GM23338 (cell line): ENCODE measurements around the gene IKZF3. TPM values are rescaled to one million over a fixed set of nuclear protein-coding genes. Genes with fewer than 3 reads are reported as not detected.

Experiments
- ATAC-seq: fragments of 200-7000 bp; cut with Tn5 transposase; 3 replicates; pipeline ENCODE4 v1.9.1; 2020
- DNase-seq: peaks from one replicate; pipeline ENCODE4 v3.0.0-alpha.2; 2015; ENCODE audit warnings: low spot score
- H2AFZ ChIP-seq: fragments of 200-600 bp; sonication (generic); 2 replicates; pipeline ENCODE4 v1.8.0; 2016; ENCODE audit warnings: antibody characterized with exemption, mild to moderate bottlenecking, moderate library complexity
- H3F3A ChIP-seq: fragments of 200-600 bp; sonication (generic); replicated peaks from 2 replicates; pipeline ENCODE4 v1.8.0; 2017; ENCODE audit warnings: antibody characterized with exemption, mixed run types, low read depth
- H3K27ac ChIP-seq: fragments of 200-600 bp; sonication (generic); 2 replicates; pipeline ENCODE4 v1.6.1; 2016; ENCODE audit warnings: low read depth
- H3K27me3 ChIP-seq: fragments of 200-600 bp; sonication (generic); 2 replicates; pipeline ENCODE4 v1.8.0; 2016; ENCODE audit warnings: mild to moderate bottlenecking, mixed run types, moderate library complexity; ENCODE audit not compliant: insufficient read depth
- H3K36me3 ChIP-seq: fragments of 200-600 bp; sonication (generic); 2 replicates; pipeline ENCODE4 v1.8.0; 2016; ENCODE audit warnings: mild to moderate bottlenecking; ENCODE audit not compliant: insufficient read depth
- H3K4me1 ChIP-seq: fragments of 200-600 bp; sonication (generic); 2 replicates; pipeline ENCODE4 v1.8.0; 2016; ENCODE audit warnings: mild to moderate bottlenecking, moderate library complexity; ENCODE audit not compliant: insufficient read depth
- H3K4me2 ChIP-seq: fragments of 200-600 bp; sonication (generic); 2 replicates; pipeline ENCODE4 v1.7.1; 2017; ENCODE audit warnings: mixed run types
- H3K4me3 ChIP-seq: fragments of 200-600 bp; sonication (generic); 2 replicates; pipeline ENCODE4 v1.6.1; 2016; ENCODE audit warnings: mixed run types
- H3K79me2 ChIP-seq: fragments of 200-600 bp; sonication (generic); replicated peaks from 2 replicates; pipeline ENCODE4 v1.8.0; 2017; ENCODE audit warnings: mild to moderate bottlenecking; ENCODE audit not compliant: insufficient read depth
- H3K9me2 ChIP-seq: fragments of 200-600 bp; sonication (generic); 2 replicates; pipeline ENCODE4 v1.8.0; 2017; ENCODE audit not compliant: insufficient read depth
- H4K20me1 ChIP-seq: fragments of 200-600 bp; sonication (generic); replicated peaks from 2 replicates; pipeline ENCODE4 v1.8.0; 2017; ENCODE audit warnings: mild to moderate bottlenecking; ENCODE audit not compliant: insufficient read depth
- H3K27ac Mint-ChIP-seq: 2 replicates; pipeline ENCODE4 v1.8.0; 2020; ENCODE audit warnings: inconsistent platforms, mild to moderate bottlenecking, moderate library complexity, mixed read lengths
- H3K27me3 Mint-ChIP-seq: 3 replicates; pipeline ENCODE4 v1.8.0; 2022; ENCODE audit warnings: low read depth, mild to moderate bottlenecking, moderate library complexity, mixed read lengths, inconsistent platforms; ENCODE audit not compliant: insufficient read depth, poor library complexity
- H3K36me3 Mint-ChIP-seq: 3 replicates; pipeline ENCODE4 v1.8.0; 2021; ENCODE audit warnings: low read depth, mild to moderate bottlenecking, inconsistent platforms, moderate library complexity, mixed read lengths
- H3K4me1 Mint-ChIP-seq: 3 replicates; pipeline ENCODE4 v1.8.0; 2020; ENCODE audit warnings: mild to moderate bottlenecking, inconsistent platforms, mixed read lengths
- H3K4me3 Mint-ChIP-seq: 3 replicates; pipeline ENCODE4 v1.8.0; 2021; ENCODE audit warnings: moderate library complexity, mild to moderate bottlenecking, inconsistent platforms, mixed read lengths
- H3K9me3 Mint-ChIP-seq: 3 replicates; pipeline ENCODE4 v1.8.0; 2020; ENCODE audit warnings: moderate library complexity, mild to moderate bottlenecking, inconsistent platforms, mixed read lengths
- EZH2phosphoT487 ChIP-seq: fragments of 200-600 bp; sonication (generic); IDR thresholded peaks from one replicate; pipeline ENCODE4 v1.8.1; 2018; ENCODE audit warnings: antibody characterized with exemption; ENCODE audit not compliant: unreplicated experiment
- JUNB ChIP-seq: IDR thresholded peaks from one replicate; pipeline ENCODE4 v1.6.1; 2016; ENCODE audit warnings: antibody characterized with exemption; ENCODE audit not compliant: unreplicated experiment
- NANOG ChIP-seq: IDR thresholded peaks from 2 replicates; pipeline ENCODE4 v1.6.1; 2016; ENCODE audit warnings: antibody characterized with exemption, borderline replicate concordance
- POLR2AphosphoS5 ChIP-seq: IDR thresholded peaks from 2 replicates; pipeline ENCODE4 v1.6.1; 2016; ENCODE audit warnings: antibody characterized with exemption, low read depth
- STAT1 ChIP-seq: IDR thresholded peaks from one replicate; pipeline ENCODE4 v1.6.1; 2016; ENCODE audit warnings: antibody characterized with exemption; ENCODE audit not compliant: unreplicated experiment
- ZNF331 ChIP-seq: fragments of 250-450 bp; sonication (Bioruptor Pico); IDR thresholded peaks from 2 replicates; pipeline ENCODE4 v1.5.0; 2020; ENCODE audit warnings: low read depth, mild to moderate bottlenecking, moderate library complexity
- polyA plus RNA-seq: library from polyadenylated mRNA; unstranded; fragments of >200 nt; fragmentation: Nextera tagmentation; extraction: Ambion mirVana; gene quantifications from 2 replicates; pipeline ENCODE4 v1.2.1, GENCODE V29; 2016
- total RNA-seq: library from RNA; depleted of rRNA; stranded (reverse); fragments of >200 nt; shearing (Covaris generic); gene quantifications from 2 replicates; pipeline ENCODE4 v1.2.3, GENCODE V29; 2014
- TF ChIP-seq, protein P1 (sequence below): fragments of 250-450 bp; sonication (Bioruptor Pico); IDR thresholded peaks from 2 replicates; pipeline ENCODE4 v1.5.0; 2020; ENCODE audit warnings: mild to moderate bottlenecking, moderate library complexity
- TF ChIP-seq, protein P2 (sequence below): IDR thresholded peaks from one replicate; pipeline ENCODE4 v1.6.1; 2018; ENCODE audit warnings: antibody characterized with exemption; ENCODE audit not compliant: unreplicated experiment

Gene IKZF3
- total and polyA plus RNA-seq, 2 experiments from 2014 or later, result 0.11 to 0.76 TPM

DNA sequence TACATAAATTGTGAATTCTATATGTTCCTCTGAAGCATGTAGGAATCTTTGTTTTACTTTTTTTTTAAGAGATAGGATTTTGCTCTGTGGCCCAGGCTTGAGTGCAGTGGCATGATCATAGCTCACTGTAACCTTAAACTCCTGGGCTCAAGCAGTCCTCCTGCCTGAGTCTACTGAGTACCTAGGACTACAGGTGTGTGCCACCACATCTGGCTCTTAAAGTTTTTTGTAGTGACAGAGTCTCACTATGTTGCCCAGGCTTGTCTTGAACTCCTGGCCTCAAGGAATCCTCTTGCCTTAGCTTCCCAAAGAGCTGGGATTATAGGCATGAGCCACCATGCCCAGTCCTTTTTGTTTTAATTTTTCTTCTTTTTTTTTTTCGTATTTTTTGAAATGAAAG is 25.3 kb downstream of the IKZF3 start (continued):
- TF ChIP-seq, protein P1, sequence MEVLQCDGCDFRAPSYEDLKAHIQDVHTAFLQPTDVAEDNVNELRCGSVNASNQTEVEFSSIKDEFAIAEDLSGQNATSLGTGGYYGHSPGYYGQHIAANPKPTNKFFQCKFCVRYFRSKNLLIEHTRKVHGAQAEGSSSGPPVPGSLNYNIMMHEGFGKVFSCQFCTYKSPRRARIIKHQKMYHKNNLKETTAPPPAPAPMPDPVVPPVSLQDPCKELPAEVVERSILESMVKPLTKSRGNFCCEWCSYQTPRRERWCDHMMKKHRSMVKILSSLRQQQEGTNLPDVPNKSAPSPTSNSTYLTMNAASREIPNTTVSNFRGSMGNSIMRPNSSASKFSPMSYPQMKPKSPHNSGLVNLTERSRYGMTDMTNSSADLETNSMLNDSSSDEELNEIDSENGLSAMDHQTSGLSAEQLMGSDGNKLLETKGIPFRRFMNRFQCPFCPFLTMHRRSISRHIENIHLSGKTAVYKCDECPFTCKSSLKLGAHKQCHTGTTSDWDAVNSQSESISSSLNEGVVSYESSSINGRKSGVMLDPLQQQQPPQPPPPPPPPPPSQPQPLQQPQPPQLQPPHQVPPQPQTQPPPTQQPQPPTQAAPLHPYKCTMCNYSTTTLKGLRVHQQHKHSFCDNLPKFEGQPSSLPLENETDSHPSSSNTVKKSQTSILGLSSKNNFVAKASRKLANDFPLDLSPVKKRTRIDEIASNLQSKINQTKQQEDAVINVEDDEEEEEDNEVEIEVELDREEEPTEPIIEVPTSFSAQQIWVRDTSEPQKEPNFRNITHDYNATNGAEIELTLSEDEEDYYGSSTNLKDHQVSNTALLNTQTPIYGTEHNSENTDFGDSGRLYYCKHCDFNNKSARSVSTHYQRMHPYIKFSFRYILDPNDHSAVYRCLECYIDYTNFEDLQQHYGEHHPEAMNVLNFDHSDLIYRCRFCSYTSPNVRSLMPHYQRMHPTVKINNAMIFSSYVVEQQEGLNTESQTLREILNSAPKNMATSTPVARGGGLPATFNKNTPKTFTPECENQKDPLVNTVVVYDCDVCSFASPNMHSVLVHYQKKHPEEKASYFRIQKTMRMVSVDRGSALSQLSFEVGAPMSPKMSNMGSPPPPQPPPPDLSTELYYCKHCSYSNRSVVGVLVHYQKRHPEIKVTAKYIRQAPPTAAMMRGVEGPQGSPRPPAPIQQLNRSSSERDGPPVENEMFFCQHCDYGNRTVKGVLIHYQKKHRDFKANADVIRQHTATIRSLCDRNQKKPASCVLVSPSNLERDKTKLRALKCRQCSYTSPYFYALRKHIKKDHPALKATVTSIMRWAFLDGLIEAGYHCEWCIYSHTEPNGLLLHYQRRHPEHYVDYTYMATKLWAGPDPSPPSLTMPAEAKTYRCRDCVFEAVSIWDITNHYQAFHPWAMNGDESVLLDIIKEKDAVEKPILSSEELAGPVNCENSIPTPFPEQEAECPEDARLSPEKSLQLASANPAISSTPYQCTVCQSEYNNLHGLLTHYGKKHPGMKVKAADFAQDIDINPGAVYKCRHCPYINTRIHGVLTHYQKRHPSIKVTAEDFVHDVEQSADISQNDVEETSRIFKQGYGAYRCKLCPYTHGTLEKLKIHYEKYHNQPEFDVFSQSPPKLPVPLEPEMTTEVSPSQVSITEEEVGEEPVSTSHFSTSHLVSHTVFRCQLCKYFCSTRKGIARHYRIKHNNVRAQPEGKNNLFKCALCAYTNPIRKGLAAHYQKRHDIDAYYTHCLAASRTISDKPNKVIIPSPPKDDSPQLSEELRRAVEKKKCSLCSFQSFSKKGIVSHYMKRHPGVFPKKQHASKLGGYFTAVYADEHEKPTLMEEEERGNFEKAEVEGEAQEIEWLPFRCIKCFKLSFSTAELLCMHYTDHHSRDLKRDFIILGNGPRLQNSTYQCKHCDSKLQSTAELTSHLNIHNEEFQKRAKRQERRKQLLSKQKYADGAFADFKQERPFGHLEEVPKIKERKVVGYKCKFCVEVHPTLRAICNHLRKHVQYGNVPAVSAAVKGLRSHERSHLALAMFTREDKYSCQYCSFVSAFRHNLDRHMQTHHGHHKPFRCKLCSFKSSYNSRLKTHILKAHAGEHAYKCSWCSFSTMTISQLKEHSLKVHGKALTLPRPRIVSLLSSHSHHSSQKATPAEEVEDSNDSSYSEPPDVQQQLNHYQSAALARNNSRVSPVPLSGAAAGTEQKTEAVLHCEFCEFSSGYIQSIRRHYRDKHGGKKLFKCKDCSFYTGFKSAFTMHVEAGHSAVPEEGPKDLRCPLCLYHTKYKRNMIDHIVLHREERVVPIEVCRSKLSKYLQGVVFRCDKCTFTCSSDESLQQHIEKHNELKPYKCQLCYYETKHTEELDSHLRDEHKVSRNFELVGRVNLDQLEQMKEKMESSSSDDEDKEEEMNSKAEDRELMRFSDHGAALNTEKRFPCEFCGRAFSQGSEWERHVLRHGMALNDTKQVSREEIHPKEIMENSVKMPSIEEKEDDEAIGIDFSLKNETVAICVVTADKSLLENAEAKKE, result no peak
- no peak for TF ChIP-seq EZH2phosphoT487

DNA sequence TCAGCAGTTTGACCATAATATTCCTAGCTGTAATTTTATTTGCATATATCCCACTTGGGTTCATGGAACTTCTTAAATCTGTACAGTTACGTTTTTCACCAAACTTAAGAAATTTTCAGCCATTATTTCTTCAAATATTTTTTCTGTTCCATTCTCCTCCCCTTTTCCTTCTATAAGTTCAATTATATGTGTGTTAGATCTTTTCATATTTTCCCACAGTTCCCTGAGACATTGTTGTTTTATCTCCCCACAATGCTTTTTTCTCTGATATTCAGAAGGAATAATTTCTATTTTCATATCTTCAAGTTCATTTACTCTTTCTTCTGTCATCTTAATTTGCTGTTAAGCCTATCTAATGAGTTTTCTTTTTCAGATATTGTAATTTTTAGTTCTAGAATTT is 26.1 kb downstream of the IKZF3 start:
- H3K4me1 Mint-ChIP-seq, result no peaks in the 10 kb centered on the region

More for the DNA sequence above, 26.1 kb downstream of the IKZF3 start:
- no peak overlapping the region for H3K4me2 ChIP-seq
- no peaks in the 10 kb centered on the region for H3K79me2 ChIP-seq
- no peaks in the 10 kb centered on the region for H3K36me3 ChIP-seq
- H2AFZ ChIP-seq, result no peak overlapping the region
- no peaks in the 10 kb centered on the region; the same call in 2 of the 3 replicates for H3K36me3 Mint-ChIP-seq
- DNase-seq, result no peak
- no peak for ATAC-seq
- no peaks in the 10 kb centered on the region for H3K4me1 ChIP-seq
- H3K27ac Mint-ChIP-seq, result no peak overlapping the region
- H4K20me1 ChIP-seq, result no peaks in the 10 kb centered on the region
- peaks cover 9% of the 10 kb centered on the region for H3K9me3 Mint-ChIP-seq
- H3K4me3 Mint-ChIP-seq, result no peak overlapping the region
- TF ChIP-seq STAT1, result no peak
- no peak for TF ChIP-seq JUNB
- no peak for TF ChIP-seq ZNF331 (CRISPR knock-in tag)
- no peak for TF ChIP-seq POLR2AphosphoS5
- TF ChIP-seq, protein P2, sequence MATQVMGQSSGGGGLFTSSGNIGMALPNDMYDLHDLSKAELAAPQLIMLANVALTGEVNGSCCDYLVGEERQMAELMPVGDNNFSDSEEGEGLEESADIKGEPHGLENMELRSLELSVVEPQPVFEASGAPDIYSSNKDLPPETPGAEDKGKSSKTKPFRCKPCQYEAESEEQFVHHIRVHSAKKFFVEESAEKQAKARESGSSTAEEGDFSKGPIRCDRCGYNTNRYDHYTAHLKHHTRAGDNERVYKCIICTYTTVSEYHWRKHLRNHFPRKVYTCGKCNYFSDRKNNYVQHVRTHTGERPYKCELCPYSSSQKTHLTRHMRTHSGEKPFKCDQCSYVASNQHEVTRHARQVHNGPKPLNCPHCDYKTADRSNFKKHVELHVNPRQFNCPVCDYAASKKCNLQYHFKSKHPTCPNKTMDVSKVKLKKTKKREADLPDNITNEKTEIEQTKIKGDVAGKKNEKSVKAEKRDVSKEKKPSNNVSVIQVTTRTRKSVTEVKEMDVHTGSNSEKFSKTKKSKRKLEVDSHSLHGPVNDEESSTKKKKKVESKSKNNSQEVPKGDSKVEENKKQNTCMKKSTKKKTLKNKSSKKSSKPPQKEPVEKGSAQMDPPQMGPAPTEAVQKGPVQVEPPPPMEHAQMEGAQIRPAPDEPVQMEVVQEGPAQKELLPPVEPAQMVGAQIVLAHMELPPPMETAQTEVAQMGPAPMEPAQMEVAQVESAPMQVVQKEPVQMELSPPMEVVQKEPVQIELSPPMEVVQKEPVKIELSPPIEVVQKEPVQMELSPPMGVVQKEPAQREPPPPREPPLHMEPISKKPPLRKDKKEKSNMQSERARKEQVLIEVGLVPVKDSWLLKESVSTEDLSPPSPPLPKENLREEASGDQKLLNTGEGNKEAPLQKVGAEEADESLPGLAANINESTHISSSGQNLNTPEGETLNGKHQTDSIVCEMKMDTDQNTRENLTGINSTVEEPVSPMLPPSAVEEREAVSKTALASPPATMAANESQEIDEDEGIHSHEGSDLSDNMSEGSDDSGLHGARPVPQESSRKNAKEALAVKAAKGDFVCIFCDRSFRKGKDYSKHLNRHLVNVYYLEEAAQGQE, result no peak
- TF ChIP-seq NANOG, result no peak
- H3F3A ChIP-seq, result no peaks in the 10 kb centered on the region
- peaks cover 5% of the 10 kb centered on the region; the same call in 1 of the 2 replicates for H3K9me2 ChIP-seq
- H3K27ac ChIP-seq, result no peak overlapping the region
- H3K27me3 ChIP-seq, result no peaks in the 10 kb centered on the region
- H3K27me3 Mint-ChIP-seq, result peaks cover 7% of the 10 kb centered on the region
- H3K4me3 ChIP-seq, result no peak overlapping the region
